Measurements from ENCODE around the gene RBM26.
"Not testable (repeated sequence)": the region's sequence is repeated elsewhere in the genome, so short reads cannot be mapped to it uniquely, and the experiment has no call there.

The RBM26 gene

DNA sequence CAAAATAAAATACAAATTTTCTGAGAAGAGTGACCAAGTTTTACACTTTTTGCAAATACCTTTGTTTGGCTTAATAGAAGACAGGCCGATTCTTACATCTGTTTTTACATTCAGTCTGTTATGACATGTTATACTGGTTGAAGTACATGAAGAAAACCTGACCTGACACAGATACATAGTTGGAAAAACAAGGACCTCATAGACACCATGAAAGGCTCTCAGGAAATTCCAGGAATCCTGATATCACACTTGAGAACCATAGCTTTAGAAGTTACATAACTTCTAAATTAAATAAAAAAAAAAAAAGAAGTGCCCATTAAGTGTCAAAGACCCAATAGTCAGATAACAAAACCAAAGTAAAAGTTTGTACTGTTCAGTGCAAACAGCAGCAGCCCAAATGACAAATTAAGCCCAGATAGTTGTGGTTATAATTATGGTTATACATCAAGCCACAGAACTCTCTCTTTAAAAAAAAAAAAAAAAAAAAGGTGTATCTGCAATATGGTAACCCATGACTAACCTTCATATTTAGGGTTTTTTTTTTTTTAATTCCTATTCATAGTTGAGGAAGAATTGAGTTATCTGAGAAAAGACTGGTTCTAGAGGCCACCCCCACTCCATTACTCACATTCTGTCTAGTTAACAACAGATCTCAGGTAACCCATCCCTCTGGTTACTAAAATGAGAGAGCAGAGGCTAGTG, 19.8 kb downstream of the RBM26 start:
- no peak for DNase-seq (ENCODE audit: low read depth)

DNA sequence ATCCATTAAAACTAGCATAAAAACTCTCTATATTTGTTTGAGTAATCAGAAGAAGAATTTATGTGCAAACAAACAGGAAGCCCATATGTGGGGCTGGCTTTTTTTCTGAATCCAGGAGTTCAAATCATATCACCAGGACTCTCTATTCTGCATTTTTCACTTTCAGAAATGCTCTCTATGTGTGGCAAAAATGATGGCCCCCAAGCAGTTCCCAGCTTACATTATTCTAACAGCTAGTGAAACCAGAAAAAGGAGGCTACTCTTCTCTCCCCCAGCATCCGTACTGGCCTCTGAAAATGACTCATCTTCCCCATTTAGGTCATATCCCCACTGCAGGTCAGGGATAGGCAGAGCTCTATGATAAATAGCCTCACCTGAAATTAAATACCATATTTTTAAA, 20.4 kb downstream of the RBM26 start:
- no peak for DNase-seq (ENCODE audit: low read depth)

DNA sequence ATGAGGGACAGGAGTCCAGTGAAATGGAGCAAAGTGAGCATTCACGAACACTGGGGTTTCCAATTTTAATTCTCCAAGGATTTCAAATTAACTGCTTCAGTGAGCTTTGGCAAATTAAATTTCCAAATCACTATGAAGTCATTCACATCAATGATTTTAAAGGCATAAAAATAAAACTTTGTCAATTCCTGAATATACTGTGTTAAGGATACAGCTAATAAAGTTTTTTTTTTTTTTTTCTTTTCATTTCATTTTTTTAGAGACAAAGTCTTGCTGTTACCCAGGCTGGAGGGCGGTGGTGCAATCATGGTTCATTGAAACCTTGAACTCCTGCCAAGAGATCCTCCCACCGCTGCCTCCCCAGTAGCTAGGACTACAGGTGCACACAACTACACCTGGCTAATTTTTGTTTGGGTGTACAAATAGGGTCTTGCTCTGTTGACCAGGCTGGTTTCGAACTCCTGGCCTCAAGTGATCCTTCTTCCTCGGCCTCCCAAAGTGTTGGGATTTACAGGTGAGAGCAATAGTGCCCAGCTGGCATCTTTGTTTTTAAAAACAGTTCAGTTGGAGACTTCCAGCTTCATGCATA, 21.9 kb downstream of the RBM26 start:
- DNase-seq (ENCODE audit: low read depth): no peak

DNA sequence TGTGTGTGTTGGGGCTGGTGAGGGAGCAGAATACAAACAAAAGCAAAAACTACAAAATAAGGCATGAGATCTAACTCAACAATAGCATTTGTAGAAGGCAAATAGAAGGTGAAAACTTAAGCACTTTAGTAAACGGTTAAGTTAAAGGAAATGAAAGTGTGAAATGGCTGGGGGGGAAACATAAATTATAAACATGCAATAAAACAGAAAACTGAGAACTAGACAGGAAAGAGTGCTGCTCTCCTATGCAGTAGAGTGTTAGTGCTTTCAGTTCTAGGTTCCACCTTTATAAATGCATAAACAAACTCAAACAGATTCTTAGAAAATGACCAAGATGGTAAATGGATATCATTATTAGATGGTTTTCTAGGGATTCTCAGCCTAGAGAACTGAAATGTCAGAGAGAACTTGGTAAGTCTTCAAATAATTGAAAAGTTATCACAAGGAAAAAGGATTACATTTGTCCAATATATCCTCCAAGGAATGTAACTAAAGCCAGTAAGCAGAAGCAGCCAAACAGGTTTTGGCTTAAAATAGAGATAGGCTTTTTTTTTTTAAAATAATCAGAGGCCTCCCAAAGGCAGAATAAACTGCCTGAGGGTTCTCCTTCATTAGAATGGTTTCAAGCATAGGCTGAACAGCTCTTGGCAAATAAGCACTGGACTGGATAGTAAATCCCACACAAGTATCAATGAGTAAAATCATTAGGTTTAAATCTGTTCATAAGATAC, 23.3 kb downstream of the RBM26 start:
- no peak for DNase-seq (ENCODE audit: low read depth)

DNA sequence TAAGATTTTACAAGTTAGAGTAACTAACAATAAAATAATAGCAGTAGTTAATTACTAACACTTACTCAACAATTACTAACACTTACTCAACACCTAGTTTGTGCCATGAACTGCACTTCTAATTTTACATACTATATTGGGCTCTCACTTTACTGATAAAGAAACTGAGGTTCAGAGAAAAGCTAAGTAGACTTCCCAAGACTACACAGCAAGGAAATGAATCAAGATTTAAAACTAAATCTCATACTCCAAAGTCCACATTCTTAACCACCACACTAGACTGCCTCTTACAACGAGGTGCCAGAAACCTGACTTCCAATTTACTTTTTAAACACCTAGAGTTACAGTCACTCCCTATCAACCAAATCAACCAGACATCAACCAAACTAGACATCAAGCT, 25.1 kb downstream of the RBM26 start:
- no peak for DNase-seq (ENCODE audit: low read depth)

DNA sequence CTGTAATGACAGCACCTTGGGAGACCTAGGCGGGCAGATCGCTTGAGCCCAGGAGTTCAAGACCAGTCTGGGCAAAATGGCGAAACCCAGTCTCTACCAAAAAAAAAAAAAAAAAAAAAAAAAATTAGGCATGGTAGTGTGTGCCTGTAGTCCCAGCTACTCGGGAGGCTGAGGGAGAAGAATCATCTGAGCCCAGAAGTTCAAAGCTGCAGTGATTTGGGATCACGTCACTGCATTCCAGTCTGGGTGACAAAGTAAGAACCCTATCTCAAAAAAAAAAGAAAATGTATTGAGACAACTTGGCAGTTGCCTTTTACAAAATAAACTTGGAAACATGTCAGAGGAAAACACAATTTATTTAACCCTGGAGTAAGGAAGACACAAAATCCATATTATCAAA, 26.8 kb downstream of the RBM26 start:
- DNase-seq (ENCODE audit: low read depth): no peak

DNA sequence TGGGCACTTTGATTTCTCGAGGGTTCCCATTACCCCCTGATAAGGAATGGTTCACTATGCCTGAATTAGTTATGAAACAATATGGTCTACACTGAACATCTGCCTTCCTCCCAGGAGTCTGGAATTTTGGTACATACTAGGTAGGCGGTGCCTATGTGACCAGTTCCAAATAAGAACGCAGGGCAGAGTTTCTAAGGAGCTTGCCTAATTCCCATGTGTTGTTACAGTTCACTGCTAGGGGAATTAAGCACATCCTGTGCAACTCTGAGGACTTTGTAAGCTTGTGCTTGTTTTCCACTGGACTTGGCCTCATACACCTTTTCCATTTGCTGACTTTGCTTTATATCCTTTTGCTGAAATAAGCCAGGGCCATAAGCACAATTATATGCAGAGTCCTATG, 29.2 kb downstream of the RBM26 start:
- DNase-seq (ENCODE audit: low read depth): no peak

DNA sequence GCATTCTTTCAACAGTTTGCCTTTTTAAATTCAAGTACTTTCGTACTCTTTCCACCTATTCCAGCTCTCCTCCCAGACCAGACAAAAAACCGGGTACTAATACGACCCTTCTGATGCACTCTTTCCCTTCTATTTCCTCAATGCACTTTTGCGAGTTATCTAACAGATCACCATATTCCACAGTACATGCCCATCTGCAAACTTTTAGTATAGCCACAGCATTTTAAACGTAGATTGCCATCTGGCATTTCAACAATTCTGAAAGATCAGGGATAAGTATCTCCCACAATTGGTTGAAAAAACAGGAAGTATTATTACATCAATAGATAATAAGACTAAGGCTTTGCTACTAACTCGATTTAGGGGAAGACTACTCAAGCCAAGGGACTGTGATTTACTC, 31.5 kb downstream of the RBM26 start:
- DNase-seq (ENCODE audit: low read depth): no peak

DNA sequence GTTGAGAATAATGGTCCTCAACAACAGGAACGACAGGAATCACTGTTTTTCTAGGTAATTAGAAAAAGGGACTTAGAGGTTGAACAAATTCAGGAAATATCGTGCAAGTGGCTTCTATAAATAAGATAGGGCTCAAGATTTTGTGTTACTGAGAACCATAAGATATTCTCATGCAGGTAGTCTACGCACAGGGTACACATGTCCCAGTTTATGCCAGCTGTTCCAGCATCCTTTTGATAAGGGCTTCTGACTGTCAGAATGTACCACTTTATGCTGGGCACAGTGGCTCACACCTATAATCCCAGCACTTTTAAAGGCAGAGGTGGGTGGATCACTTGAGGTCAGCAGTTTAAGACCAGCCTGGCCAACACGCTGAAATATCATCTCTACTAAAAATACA, 32.1 kb downstream of the RBM26 start:
- no peak for DNase-seq (ENCODE audit: low read depth)

DNA sequence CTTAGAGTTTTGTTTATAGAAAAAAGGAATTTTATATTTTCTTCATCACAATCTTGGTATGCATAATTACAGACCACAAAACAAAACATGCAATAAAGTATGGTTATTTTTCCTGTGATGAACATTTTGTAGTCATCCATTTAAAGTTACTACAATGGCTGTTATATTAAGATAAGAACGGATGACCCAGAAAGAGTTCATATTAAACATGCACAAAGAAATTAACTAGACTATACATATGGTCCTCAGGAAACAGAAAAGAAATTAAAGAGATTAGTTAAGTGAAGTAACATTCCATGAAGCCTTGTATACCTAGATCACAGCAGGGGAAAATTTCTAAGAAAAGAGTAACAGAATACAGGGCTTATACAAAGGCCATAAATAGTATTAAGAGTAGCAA, 36.8 kb downstream of the RBM26 start:
- no peak for DNase-seq (ENCODE audit: low read depth)

DNA sequence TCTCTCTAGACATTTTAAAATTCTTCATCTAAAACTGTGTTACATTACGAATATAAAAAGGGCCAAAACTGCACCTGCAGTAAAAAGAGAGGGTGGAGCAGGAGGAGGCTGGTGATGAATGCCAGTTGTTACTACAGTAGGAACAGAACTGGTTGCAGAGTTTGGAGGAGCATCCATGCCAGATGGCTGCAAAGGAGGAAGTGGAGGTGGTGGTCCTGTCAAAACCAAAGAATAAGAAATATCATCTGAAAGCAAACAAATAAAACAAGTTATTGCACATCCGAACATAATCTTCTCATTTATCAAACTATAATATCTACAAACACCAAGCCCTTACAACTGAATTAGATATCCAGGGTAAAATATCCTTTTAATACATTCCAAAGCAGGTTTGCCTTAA, 40.1 kb downstream of the RBM26 start:
- no peak for DNase-seq (ENCODE audit: low read depth)

DNA sequence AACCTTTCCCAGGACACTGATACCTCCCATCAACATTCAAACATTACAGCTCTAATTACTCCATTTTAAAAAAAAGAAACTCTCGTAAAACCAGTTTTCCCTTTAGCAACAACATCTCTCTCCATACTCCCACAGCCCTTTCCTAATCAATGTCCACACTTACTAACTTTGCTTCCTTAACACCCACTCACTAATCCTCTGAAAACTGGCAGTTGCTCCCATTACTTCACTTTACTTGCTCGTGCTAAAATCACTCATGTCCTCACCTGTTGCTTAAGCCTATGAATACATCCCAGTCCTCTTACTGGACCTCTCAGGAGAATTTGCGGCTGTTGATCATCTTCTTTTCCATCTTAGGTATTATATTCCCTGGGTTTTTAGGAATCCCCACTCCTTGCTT, 44.8 kb downstream of the RBM26 start:
- no peak for DNase-seq (ENCODE audit: low read depth)

DNA sequence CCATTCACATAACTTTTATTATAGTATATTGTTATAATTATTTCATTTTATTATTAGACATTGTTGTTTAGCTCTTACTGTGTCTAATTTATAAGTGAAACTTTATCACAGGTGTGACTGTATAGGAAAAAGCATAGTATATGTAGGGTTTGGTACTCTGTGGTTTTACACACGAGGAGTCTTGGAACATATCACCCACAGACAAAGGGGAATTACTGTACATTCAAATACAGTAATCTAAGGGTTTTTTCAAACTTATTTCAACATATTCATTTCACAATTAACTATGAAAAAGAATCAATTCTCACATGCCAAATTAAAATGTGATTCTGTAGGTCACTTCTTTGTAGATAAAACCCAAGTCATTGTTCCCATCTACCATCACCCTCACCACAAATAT, 46.0 kb downstream of the RBM26 start:
- DNase-seq (ENCODE audit: low read depth): no peak

DNA sequence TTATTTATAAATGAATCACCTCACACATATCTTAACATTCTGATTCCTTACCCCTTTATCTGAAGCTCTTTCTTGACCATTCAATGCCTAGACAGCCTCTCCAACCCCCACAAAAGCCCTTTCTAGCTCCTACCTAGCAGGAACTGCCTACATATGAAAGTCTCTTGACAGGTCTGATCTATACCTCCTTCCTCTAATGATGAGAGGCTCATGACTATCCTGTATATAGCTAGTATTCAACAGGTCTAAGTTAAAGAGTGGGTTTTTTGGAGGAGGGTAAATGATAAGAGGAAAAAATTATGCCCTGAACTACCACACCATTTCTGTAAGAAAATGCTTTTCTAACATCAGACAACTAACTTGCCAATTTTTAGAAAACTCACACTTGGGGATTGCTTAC, 47.0 kb downstream of the RBM26 start:
- no peak for DNase-seq (ENCODE audit: low read depth)

DNA sequence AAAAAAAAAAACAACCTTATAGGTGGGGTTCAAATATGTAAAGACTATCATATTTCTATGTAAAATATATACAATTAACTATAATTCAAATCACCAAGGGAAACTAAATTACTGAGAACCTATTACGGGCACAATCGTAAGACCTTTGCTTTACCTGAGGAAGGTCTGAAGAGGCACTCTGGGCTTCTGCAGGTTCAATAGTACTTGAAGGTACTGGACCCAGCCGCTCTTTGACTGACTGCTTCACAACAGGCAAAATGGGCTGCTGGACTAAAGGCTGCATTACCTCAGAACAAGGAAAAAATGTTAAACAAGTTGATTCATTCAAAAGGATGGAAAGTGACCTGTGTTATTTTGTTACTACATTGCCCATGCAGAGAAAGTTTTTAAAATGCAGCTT, 51.8 kb downstream of the RBM26 start:
- no peak for DNase-seq (ENCODE audit: low read depth)

DNA sequence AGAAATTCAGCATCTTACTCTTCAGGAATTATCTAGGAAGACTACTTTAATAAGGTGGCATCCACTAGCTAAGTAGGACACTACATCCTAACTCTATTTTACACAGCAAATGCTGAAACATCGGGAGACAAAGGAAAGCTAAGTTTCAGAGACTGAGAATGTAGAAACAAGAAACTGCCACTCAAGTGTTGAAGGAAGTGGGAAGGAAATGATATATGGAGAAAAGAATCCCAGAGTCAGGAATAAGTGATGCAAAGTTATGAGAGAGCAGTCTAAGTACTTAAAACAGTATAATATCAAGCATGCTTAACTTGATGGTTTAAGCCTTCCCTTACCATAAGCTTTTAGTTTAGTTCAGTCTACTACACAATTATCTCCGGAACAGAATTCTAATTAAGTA, 52.4 kb downstream of the RBM26 start:
- DNase-seq (ENCODE audit: low read depth): no peak

DNA sequence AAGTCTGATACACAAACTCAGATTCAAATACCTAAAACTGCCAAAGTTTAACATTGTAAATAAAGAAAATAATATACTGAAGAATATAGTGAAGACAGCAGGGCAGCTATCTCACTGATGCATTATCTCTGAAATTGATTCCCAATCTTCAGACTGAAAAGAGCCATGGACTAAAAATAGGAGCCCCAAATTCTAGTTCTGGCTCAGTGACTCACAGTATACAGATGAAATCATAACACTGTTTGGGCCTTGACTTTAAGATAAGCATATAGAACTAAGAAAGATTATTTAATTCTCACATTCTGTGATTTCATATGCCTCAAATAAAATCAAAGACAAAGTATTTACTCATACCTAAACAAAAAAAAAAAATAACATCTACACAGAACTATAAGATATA, 53.9 kb downstream of the RBM26 start:
- no peak for DNase-seq (ENCODE audit: low read depth)

DNA sequence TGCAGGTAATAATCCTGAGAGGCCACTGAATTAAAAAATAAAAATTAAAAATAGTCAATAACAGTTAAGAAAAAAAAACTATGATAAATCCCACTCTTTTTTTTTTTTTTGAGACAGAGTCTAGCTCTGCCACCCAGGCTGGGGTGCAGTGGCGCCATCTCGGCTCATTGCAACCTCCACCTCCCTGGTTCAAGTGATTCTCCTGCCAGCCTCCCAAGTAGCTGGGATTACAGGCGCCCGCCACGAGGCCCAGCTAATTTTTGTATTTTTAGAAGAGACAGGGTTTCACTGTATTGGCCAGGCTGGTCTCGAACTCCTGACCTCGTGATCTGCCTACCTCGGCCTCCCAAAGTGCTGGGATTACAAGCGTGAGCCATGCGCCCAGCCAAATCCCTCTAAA, 56.4 kb downstream of the RBM26 start:
- not testable (repeated sequence) for DNase-seq (ENCODE audit: low read depth)

DNA sequence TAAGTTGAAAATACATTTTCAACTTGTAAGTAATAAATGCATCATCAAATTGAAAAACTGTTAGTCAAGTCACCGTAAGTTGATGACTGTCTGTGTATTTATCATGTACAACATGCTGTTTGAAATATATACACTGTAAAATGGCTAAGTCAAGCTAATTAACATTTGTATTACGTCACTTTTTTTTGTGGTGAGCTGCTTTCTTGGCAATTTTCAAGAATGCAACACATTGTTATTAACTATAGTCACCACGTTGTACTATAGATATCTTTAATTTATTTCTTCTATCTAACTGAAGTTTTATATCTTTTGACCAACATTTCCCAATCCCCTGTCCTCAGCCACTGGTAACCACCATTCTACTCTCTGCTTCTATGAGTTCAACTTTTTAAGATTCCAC, 57.0 kb downstream of the RBM26 start:
- no peak for DNase-seq (ENCODE audit: low read depth)

DNA sequence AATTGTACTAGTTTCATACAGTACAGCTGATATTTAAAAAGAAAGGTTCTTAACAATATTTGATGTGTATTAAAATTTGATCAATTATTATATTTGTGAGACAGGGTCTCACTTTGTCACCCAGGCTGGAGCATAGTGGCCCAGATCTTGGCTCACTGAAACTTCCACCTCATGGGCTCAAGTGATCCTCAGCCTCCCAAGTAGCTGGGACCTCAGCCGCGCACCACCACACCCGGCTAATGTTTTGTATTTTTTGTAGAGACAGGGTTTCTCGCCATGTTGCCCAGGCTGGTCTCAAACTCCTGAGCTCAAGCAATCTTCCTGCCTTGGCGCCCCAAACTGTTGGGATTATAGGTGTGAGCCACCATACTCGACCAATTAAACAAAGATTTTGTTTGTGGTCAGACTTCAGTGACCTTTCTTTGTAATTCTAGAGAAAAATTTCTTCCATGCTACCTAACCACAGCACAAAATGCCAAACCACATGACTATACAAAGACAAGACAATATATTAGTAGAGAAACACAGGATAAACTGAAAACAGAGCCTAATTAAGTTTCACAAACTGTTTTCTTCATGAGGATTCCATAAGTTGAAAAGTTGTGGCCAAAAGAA, 59.6 kb downstream of the RBM26 start:
- no peak for DNase-seq (ENCODE audit: low read depth)

DNA sequence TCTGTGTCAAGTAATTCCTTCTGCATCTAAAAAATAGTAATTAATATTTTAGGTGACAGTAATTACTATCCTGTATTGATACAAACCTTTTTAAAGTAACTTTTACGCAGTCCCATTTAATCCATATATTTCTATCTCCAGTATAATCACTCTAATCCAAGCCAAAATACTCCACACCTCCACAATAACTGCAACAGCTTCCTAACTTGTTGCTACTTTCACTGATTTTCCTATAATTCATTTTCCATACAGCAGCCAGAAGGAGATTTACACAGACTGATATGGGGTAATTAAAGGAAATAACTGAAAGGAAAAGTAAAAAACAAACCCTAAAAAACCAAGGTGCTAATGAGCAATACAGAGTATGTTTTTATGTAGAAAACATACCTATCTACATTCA, 64.9 kb downstream of the RBM26 start:
- DNase-seq (ENCODE audit: low read depth): no peak

DNA sequence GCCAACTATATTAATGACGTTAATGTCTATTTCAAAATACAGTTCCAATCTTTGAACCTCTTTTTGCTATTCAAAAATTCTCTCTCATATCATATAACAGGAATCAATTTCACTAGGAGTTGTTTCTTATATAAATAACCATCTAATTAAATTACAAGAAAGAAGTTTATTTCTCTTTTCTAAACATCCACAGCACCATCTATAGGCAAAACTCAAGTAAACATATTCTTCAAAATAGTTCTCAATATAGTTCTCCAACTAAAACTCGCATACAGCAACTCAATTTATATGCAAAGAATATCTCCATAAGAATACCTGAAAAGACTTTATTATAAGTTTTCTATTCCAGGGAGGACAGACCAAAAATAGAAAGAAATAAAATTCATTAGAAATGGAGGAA, 65.6 kb downstream of the RBM26 start:
- no peak for DNase-seq (ENCODE audit: low read depth)

DNA sequence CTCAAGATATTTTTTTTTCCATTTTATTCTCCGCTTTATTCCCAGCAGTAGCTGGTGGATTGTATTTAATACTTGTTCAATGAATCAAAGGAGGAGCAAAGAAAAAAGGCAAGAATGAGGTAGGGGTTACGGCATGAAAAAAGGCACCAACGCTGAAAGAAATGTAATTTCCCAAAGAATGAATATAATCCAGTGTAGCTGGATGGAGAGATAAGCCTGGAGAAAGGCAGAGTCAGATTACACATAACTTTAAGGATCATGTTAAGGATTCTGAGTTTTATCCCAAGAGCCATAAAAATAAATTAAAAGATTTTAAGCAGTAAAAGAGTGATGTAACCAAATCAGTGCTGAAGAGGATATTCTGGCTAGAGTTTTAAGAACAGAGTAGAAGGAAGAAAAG, 67.7 kb downstream of the RBM26 start:
- no peak for DNase-seq (ENCODE audit: low read depth)

All from non-pigmented ciliary epithelial cell (primary cell).